Measurements from ENCODE around the gene PPP1R12B.
"Not testable (repeated sequence)": the region's sequence is repeated elsewhere in the genome, so short reads cannot be mapped to it uniquely, and the experiment has no call there.

Gene PPP1R12B

DNA sequence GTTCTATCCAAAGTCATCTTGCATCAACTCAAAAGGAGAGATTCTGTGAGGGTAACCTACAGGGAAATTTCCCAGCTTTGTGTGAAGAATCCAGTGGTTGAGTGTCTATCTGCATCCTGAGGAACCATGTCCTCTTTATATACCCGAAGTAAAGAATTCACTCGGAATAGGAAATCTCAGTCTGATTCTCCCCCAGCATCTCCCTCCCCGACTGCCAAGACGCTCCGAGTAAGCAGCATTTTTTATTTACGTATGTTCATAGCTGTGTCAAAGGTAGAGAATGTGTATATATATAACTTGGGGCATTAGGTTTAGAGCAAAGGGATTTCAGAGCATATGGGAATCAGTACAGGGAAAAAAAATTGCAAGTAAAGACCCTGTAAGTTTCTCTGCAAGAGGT is 191.5 kb downstream of the PPP1R12B start:
- no peak for DNase-seq

DNA sequence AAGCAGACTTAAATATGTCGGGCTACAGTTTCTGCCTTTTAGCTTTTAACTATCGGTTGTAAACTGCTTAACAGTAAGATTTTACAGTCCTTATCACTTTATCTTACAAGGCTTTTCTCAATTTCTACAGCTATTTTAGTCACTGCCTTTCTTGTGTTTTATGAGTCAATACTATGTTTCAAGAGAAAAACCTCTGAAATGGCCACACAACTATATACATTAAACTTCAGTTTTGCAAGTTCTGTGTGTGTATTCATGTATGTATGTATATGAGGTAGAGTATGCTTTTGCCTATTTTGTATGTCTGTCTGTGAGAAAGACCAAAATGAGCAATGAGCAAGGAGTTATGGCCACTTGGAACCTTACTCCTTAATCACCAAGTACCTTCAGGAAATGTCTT is 191.9 kb downstream of the PPP1R12B start:
- no peak for DNase-seq

DNA sequence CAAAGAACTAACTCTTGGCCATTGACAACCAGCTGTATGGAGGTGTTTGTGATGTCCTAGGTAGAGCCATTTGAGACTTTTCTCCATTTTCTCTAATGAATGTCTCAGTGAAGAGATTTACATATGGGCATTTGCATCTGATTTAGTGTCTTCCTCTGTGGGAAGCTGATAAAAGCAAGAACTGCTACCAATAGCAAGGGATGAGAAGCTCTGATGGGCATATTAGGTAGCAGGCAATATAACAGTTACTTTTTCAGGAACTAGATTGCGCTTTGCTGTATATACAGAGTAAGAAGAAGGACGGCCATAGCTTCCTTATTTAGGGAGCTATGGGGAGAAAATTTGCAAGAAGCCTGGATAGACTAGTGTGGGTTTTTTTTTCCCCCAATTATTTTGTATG is 192.4 kb downstream of the PPP1R12B start:
- not testable (repeated sequence) for DNase-seq

DNA sequence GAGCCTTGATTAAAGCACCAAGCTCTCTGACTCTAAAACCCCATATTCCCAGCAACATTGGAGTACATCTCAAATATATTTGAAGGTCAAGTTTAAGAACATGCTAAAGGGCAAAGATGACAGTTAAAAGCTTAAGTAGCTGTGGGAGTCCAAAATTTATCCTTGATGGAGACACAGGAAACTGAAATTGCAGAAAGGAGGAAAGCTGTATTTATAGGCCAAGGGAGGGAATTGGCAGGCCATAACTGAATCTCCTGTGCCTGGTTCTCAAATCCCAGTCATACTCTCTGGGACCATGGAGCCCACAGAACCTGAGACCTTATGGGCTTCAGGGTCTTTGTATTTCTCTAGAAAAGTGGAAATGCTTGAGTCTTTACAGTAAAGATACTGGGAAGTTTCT is 193.9 kb downstream of the PPP1R12B start:
- DNase-seq: not testable (repeated sequence)

DNA sequence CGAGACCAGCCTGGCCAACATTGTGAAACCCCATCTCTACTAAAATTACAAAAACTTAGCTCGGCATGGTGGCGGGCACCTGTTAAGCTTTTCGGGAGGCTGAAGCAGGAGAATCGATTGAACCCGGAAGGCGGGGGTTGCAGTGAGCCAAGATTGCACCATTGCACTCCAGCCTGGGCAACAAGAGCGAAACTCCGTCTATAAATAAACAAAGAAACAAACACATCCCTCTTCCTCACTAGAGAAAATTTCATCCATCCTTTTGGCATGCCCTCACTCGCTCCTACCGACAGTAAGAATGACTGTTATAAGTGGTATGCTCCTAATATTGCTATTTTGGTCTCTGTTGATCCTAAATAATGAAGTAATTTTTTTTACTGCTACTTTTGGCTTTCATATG is 195.0 kb downstream of the PPP1R12B start:
- DNase-seq: not testable (repeated sequence)

DNA sequence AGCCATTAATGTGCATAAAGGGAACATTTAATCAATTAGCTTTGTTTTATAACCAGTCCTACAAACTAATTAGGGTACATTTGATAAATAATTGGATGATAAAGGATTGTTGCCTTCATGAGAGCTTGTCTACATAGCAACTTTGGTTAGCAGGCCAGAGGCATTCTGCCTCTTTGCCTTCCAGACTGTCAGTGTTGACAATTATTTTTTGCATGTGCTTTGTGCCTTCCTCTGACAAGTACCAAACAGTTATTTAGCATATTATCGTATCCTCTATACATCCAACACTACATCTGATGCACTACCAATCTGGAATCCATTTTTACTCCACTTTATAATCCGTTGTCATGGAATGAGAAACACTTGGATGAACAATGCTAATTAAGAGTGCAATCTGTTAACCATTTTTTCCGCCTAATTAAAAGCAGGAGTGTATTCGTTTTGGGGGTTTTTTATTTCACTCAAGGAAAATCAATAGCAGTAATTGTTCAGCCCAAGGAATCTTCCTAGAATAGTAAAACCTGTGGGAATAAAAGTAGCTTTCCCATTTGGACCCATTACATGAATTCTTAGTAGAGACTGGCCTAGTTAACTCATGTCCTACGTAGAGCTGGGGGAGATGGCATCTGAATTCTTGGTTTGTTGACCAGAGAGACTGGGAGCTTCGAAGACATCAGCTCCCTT is 196.4 kb downstream of the PPP1R12B start:
- not testable (repeated sequence) for DNase-seq

DNA sequence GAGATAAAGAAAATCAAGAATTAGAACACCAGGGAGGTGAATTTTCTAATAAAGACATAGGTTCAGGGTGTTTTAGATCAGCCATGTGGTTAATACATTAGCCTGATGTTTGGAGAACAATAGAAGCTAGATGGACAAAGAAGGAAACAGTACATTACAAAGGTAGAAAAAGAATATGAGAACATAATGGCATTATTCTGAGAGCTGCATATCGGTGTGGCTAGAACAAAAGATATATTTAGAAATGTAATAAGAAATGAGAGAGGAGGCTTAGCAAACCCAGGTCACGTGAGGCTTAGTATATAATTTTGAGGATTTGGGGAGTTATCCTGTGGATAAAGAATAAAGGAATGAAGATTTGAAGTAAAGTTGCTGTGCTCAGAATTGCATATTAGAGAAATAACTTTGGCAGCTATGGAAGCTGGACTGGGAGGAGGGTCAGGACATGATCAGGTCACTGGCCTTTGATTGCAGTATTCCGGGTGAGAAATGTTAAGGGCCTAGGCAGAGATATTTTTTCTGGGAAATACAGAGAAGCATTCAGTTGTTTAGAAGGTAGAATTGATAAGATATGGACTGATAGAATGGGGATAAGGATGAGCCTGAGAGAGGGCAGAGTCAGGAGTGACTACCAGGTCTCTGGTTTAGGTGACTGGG is 197.3 kb downstream of the PPP1R12B start:
- not testable (repeated sequence) for DNase-seq

DNA sequence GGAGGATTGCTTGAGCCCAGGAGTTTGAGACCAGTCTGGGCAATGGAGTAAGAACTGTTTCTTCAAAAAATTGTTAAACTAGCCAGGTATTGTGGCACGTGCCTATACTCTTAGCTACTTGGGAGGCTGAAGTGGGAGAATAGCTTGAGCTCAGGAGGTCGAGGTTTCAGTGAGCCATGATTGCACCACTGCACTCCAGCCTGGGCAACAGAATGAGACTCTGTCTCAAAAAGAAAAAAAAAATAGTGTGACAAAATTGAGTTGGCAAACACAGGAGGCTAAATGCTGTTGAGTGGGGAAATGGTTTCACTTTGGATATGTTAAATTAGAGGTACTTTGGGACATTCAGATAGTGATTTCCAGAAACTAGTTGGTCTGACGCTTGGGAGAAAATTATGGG is 197.9 kb downstream of the PPP1R12B start:
- DNase-seq: not testable (repeated sequence)

DNA sequence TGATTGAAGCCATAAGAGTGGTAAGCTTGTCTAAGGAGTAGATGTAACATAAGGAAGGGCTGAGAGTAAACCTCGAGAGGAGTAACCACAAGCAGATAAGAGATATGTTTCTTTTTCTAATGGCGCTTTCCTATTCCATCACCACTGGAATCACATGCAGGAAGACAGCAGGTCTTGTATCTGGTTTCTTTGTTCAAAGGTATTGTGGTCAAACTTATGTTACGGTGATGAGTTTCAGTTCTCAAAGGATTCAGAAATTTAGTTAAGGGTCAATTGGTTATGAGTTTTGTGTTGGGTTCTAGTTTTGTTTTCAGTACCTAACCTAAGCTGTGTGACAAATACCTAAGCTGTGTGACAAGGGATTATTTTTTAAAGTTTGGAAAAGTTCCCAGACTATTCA is 198.3 kb downstream of the PPP1R12B start:
- DNase-seq: not testable (repeated sequence)

DNA sequence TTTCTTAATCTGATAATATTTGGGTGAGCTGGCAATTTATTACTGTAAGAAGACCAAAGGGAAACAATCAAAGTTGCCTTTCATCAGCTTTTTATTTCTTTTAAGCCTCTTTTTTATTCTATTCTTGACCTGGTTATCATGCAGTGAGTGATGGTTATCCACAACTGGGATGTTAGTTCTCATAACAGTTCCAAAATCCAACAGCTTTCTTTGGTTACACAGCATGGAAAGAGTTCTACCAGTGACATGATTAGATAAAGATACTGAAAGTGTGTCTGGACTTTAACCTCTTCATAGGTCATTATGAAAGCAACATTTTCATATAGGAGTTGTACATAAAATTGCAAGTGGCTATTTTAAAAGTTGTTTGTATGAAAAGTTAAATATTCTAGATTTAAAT is 198.7 kb downstream of the PPP1R12B start:
- DNase-seq: no peak

DNA sequence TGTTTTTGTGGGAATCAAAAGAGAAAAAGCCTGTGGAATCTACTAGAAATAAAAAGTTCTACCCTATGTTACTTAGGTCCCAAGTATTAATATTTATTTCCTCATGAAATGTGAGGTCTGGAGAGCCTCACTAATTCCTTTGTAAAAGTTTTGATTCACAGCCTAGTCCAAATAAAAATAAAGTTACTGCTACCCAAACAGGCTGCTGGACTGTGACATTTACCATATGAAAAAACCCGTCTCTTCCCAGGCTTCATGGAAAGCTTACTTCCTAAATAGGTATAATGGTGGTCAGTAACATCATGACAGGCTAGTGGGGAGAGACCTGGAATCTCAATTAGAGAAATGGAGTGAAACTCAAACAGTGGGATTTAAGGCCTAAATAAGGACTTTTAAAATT is 201.6 kb downstream of the PPP1R12B start:
- not testable (repeated sequence) for DNase-seq

DNA sequence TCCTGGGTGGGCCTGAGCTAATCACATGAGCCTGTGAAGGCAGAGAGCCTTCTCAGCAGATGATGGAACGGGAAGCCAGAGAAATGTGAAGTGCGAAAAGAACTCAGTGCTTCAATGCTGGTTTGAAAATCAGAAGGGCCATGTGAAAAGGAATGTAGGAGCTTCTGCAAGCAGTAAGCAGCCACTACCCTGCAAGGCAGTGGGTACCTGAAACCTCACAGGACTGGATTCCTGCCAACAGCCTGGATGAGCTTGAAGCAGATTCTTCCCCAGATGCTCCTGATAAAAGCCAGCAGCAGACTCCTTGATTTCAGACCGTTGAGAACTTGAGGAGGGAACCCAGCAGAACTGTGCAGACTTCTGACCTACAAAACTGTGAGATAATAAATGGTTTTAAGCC is 203.2 kb downstream of the PPP1R12B start:
- no peak for DNase-seq

DNA sequence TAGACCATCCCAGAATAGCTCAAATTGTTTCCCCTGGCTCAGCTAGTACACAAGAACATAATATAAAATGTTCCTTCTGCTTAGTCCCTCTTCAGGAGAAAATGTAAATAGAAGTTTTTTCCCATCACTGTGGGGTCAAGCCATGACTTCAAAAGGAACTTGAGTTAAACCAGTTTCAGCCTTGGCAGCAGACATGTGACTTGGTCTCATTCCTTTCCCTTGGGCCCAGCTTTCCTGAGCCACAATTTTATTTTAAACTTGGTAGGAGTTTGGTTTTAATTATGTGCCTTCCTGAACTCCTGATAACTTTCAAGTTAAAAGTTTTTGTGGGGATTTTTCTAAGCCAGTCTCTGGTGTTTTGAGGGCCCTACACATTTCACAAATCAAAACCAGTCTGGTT is 204.1 kb downstream of the PPP1R12B start:
- DNase-seq: not testable (repeated sequence)

DNA sequence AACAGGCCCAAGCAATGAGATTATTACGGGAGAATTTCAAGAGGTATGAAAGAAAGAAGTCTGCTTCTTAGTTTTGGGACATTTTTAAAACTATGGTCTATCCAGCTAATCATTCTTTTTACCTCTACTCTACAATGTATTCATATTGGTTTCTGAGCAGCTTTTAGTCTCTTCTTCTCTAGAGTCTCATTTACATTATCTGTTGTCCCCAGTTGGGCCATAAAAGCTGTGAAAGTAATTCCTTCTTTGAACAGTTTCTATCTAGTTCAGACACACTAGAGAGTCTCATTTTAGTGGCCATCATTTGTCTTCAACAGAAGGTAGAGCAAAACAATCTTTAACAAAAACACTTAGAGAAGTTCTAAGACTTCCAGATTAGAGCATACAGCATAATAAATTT is 204.6 kb downstream of the PPP1R12B start:
- DNase-seq: not testable (repeated sequence)

DNA sequence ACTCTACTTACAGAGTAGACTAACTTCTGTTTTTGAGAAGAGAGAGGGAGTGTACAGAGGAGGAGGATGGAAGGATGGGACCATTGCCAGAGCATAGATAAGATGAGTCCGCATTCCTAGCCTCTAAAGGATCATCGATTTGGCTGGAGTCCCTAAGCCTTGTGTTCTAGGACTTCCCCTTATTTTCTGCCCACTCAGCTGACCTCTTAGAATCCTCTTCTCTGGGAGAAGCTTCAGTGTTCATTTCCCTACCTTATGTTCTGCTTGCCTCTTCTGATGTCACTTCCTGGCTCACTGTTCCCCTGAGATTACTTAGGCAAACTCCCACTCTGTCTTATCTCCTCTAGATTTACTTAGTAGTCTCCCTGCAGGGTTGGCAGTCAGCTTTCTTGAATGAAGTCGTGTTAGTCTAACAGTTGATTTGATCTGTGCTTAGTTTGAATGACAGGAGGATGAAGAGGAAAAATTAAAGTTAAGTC is 205.1 kb downstream of the PPP1R12B start:
- no peak for DNase-seq

DNA sequence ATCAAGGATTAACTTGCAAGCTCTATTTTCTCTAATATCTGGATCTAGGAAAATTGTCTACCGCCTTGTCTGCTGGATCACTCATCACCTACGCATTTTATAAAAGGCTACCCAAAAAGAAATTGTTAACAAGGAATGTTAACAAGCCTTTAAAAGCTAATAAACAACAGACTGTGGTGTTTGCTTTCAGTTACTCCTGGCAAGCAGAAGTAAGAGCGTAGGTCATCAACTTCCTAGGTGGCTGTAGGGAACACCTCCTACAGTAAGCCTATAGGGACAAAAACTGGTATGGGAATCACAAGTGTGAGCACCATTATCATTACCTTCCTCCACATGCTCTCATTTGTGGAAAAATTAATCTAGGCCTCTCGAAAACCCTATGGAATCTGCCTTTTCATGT is 206.1 kb downstream of the PPP1R12B start:
- DNase-seq: not testable (repeated sequence)

DNA sequence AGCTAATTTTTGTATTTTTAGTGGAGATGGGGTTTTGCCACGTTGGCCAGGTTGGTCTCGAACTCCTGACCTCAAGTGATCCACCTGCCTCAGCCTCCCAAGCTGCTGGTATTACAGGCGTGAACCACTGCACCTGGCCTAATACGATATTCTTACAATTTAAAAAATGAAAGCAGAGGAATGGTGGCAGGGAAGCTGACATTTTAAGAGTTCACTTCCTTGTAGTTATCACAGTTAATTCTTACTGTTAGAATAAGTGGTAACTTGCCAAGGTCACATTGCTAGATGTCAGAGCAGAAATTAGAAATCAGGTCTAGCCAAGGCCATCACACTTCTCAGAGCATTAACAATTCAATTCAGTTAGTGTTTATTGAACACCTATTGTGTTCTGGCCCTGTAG is 207.5 kb downstream of the PPP1R12B start:
- not testable (repeated sequence) for DNase-seq

DNA sequence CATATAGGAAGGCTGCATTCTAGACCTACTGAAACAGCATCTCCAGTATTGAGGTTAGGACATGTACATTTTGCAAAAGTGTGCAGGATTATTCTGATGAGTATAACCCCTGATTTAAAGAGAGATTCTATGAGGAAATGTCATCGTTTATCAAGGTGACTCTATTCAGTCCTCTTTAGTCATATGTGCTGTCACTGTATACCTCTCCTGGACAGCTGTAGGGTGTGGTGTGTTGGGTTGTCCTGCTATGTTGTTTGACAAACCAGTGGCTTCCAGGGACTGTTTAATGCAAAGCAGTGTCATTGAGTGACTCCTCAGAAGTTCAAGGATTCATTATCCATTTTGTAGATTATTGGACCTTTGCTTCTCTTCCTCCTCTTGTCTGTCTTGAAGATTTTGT is 209.2 kb downstream of the PPP1R12B start:
- DNase-seq: not testable (repeated sequence)

DNA sequence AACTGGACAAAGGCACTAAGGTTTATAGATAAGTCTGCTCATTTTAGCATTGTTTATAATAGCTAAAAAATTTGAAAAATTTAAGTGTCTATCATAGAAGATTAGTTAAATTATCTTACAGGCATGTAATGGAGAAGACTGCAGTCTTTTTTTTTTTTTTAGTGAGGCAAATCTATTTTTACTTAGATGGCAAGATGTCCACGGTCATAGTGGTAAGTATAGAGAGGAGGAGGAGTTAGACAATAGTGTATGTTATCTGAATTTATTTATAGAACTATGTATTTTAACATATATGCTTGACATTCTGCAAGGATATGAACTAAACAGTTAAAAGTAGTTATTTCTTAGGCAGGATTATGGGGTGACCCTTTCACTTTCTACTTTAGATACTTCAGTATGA is 212.7 kb downstream of the PPP1R12B start:
- no peak for DNase-seq

DNA sequence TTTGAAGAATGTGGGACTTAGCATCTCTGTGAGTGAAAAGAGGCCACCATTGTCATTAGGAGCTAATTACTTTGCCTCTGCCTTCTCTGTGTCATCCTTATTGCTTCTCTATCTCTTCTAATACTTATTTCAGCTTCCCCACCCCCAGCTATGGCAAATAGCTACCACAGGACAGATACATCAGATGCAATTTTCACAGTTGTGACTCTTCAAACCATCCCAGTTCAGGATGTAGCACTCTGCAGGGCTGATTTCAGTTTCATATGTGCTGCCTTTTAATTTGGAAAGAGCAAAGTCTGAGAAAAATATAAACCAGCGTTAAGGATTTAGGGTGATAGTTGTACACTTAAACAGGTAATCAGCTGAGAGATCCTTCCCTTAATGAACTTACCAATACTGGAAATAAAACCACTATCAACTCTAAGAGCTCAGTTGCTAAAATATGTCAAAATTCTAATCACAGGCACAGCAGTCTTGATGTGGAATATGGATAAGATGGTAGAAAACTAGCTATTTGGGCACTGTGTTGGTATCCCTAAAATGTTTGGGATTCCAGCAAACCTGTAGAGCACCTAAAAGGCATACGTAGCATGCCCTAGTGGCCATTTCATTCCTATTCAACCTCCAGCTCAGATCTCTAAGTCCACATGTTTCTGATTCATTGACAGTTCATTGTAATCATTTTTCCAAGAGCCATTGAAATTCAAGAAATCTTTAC is 213.4 kb downstream of the PPP1R12B start:
- DNase-seq: no peak

DNA sequence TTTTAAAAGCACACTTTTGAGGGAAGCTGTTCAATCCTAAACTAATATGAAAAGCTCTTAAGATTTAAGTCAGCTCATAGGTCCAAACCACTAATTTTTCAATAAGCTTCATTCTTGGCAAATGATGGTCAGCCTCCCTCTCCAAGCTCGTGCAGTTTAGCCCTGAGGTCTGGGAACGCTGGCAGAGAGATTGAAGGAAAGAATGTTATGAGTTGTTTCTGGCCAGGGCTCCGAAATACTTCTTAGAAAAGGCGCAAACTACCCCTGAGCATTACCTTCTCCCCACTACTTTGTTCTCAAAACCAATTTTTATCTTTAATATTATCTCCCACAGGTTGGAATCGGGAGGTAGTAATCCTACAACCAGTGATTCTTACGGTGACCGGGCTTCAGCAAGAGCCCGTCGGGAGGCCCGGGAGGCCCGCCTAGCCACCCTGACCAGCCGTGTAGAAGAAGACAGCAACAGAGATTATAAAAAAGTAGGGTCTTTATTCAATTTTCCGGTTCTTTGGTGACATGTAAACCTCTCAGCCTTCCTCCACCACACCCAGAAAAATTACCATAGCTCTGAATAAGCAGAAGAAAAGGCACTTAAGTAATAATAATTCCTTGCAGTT is 214.1 kb downstream of the PPP1R12B start:
- DNase-seq: no peak

DNA sequence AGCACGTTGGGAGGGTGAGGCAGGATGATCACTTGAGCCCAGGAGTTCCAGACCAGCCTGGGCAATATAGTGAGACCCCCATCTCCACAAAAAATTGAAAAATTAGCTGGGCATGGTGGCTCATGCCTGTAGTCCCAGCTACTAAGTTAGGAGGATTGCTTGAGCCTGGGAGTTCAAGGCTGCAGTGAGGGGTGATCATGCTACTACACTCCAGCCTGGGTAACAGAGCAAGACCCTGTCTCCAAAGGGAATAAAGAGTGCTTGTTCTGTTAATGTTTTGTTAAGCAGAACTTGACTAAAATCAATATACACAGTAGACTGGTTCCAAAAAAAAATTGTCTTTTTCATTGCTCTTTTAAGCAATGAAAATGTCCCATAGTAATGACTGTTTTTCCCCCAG is 215.3 kb downstream of the PPP1R12B start:
- DNase-seq: no peak

DNA sequence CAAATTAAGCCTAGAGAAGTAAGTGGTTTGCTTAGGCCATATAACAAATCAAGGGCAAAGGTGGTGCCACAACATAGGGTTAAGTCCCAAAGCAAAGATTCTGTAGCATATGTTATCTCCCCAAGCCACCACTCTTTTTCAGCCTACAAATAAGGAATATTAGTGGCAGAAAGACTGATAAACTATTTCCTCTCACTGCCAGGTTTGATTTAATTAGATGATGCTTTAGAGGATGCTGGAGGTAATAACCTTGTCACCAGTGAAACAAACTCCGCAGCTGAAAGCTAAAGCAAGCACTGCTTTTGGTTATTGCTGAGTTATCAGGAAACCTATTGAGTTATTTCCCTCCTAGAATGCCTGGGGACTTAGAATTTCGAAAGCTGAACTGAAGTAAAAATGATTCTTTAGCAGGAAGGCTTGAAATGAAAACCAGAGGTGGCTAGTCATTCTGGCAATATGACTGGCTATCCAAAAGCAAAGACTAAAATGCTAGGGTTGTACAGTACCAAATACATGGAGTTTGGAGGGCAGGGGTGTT is 216.5 kb downstream of the PPP1R12B start:
- DNase-seq: no peak
